Effector memory CD4-positive, alpha-beta T cell (primary cell): ENCODE data around the gene ANKRD39.

Experiments
- DNase-seq, 3 donors: peaks; one replicate each; pipeline ENCODE4 v3.0.0-alpha.2; 2020
- H3K27ac ChIP-seq: 2 replicates; pipeline ENCODE4 v1.7.0; 2013; ENCODE audit warnings: mild to moderate bottlenecking, low read length, moderate library complexity; ENCODE audit not compliant: insufficient read depth, poor library complexity, severe bottlenecking
- H3K27me3 ChIP-seq: replicated peaks from 2 replicates; pipeline ENCODE4 v1.7.0; 2013; ENCODE audit warnings: mild to moderate bottlenecking, low read length; ENCODE audit not compliant: insufficient read depth, control insufficient read depth, poor library complexity, severe bottlenecking
- H3K36me3 ChIP-seq: 2 replicates; pipeline ENCODE4 v1.7.0; 2013; ENCODE audit warnings: mild to moderate bottlenecking, low read length, moderate library complexity; ENCODE audit not compliant: control insufficient read depth, insufficient read depth
- H3K4me1 ChIP-seq: 2 replicates; pipeline ENCODE4 v1.7.0; 2013; ENCODE audit warnings: low read length, mild to moderate bottlenecking; ENCODE audit not compliant: control insufficient read depth, insufficient read depth, poor library complexity, severe bottlenecking
- H3K4me3 ChIP-seq: 2 replicates; pipeline ENCODE4 v1.7.0; 2013; ENCODE audit warnings: low read length, low read depth, mild to moderate bottlenecking; ENCODE audit not compliant: insufficient read depth, poor library complexity, severe bottlenecking
- H3K9me3 ChIP-seq: 2 replicates; pipeline ENCODE4 v1.7.0; 2013; ENCODE audit warnings: mild to moderate bottlenecking, low read length, moderate library complexity; ENCODE audit not compliant: control insufficient read depth

Gene ANKRD39

GRCh38 chr2:96856776-96857666 lies 795 bp downstream of the ANKRD39 start:
- Histone ChIP-seq H3K27me3 (no peaks in the 10 kb centered on the region), H3K36me3 (peaks cover 36% of the 10 kb centered on the region), H3K4me1 (peaks cover 30% of the 10 kb centered on the region), H3K4me3 (peak overlapping the region; percentile 56), H3K9me3 (no peaks in the 10 kb centered on the region), H3K27ac (peak overlapping the region; percentile 73)
- DNase-seq = peak in 1 of 3 donors; percentile 14

- Histone ChIP-seq H3K4me3 (no peak overlapping the region), H3K36me3 (peaks cover 32% of the 10 kb centered on the region), H3K4me1 (peaks cover 11% of the 10 kb centered on the region), H3K27me3 (no peaks in the 10 kb centered on the region), H3K27ac (no peak overlapping the region), H3K9me3 (no peaks in the 10 kb centered on the region)
- DNase-seq = no peak
Observed at GRCh38 chr2:96853321-96853720, 4.5 kb downstream of the ANKRD39 start.

GRCh38 chr2:96852667-96853066 lies 5.1 kb downstream of the ANKRD39 start:
- no peak for DNase-seq
- Histone ChIP-seq H3K27ac (no peak overlapping the region), H3K9me3 (no peaks in the 10 kb centered on the region), H3K4me1 (peaks cover 11% of the 10 kb centered on the region), H3K27me3 (no peaks in the 10 kb centered on the region), H3K4me3 (no peak overlapping the region), H3K36me3 (peaks cover 39% of the 10 kb centered on the region)

- H3K4me1 ChIP-seq = no peaks in the 10 kb centered on the region
- H3K36me3 ChIP-seq = peaks cover 44% of the 10 kb centered on the region
- no peak overlapping the region for H3K4me3 ChIP-seq
- no peak overlapping the region for H3K27ac ChIP-seq
- H3K27me3 ChIP-seq = no peaks in the 10 kb centered on the region
- no peak for DNase-seq
- no peaks in the 10 kb centered on the region for H3K9me3 ChIP-seq
Observed at GRCh38 chr2:96848264-96848663, 9.6 kb downstream of the ANKRD39 start.

GRCh38 chr2:96847586-96847985 lies 10.2 kb downstream of the ANKRD39 start:
- Histone ChIP-seq H3K9me3 (no peaks in the 10 kb centered on the region), H3K36me3 (peaks cover 37% of the 10 kb centered on the region), H3K4me3 (no peak overlapping the region), H3K4me1 (no peaks in the 10 kb centered on the region), H3K27me3 (no peaks in the 10 kb centered on the region), H3K27ac (no peak overlapping the region)
- no peak for DNase-seq

GRCh38 chr2:96846825-96847224 lies 11.0 kb downstream of the ANKRD39 start:
- no peak overlapping the region for H3K27ac ChIP-seq
- no peak for DNase-seq
- H3K9me3 ChIP-seq = no peaks in the 10 kb centered on the region
- H3K4me1 ChIP-seq = no peaks in the 10 kb centered on the region
- no peaks in the 10 kb centered on the region for H3K27me3 ChIP-seq
- no peak overlapping the region for H3K4me3 ChIP-seq
- H3K36me3 ChIP-seq = peaks cover 33% of the 10 kb centered on the region

GRCh38 chr2:96844405-96844808 lies 13.4 kb downstream of the ANKRD39 start:
- DNase-seq = no peak
- Histone ChIP-seq H3K9me3 (no peaks in the 10 kb centered on the region), H3K4me1 (peaks cover 6% of the 10 kb centered on the region), H3K27ac (no peak overlapping the region), H3K4me3 (no peak overlapping the region), H3K36me3 (peaks cover 20% of the 10 kb centered on the region), H3K27me3 (no peaks in the 10 kb centered on the region)

GRCh38 chr2:96843538-96844268 lies 14.1 kb downstream of the ANKRD39 start, which contains the start of gene ANKRD23:
Gene ANKRD23 (minus strand): TSS chr2:96844021. CDS start chr2:96843992, 29 bp downstream.
- Histone ChIP-seq H3K36me3 (peaks cover 20% of the 10 kb centered on the region), H3K4me1 (peaks cover 13% of the 10 kb centered on the region), H3K4me3 (no peak within 1 kb of the TSS), H3K9me3 (no peaks in the 10 kb centered on the region), H3K27me3 (no peaks in the 10 kb centered on the region), H3K27ac (no peak within 1 kb of the TSS)
- no peak for DNase-seq

- Histone ChIP-seq H3K9me3 (no peaks in the 10 kb centered on the region), H3K4me1 (peaks cover 18% of the 10 kb centered on the region), H3K36me3 (peaks cover 11% of the 10 kb centered on the region), H3K27me3 (no peaks in the 10 kb centered on the region), H3K4me3 (no peak overlapping the region), H3K27ac (no peak overlapping the region)
- DNase-seq = no peak
Observed at GRCh38 chr2:96842600-96842999, 15.2 kb downstream of the ANKRD39 start.
